GM12873 (cell line): ENCODE measurements around the gene IGF1.

Source experiments
- CTCF ChIP-seq: IDR thresholded peaks from 2 replicates; pipeline ENCODE4 v1.5.1; 2012; ENCODE audit warnings: low read depth, mild to moderate bottlenecking, moderate library complexity, low read length, control low read depth; ENCODE audit not compliant: insufficient read depth; ENCODE audit errors: missing control alignments

The IGF1 gene

GRCh38 chr12:102410511-102410910 lies 69.9 kb downstream of the IGF1 start:
- TF ChIP-seq CTCF, result no peak

- no peak for TF ChIP-seq CTCF
These were observed 71.7 kb downstream of the IGF1 start for GRCh38 chr12:102408487-102409297.

DNA sequence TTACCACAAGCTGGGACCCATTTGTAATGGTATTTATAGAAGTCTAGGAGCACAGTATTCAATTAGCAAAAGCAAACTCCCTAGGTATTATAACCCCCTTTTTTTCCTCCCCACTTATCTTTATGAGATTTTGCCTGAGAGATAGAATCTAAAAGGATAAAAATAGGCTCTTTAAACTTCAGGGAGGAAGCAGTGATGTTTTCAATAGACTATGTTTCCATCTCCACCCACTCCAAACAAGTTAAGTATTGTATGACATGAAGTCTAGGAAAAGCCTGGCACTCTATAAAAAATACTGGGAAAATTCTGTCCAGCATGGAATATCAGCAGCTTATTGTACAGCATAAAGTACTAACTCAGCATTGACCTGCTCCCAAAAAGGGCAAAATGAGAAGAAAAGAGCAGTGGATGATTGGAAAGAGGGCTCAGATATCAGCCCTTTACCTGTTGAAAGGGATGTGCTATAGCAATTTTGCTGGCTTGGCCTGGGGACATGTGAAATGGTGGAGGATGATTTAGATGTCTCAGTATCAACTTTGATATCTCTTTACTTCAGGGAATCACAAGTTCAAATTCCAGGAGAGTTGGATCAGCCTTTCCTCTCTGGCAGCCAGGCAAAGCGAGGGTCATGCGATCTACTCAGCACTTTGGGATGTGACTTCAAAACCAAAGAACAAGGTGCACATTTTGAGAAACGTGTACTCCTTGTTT lies 72.4 kb downstream of the IGF1 start:
- TF ChIP-seq CTCF, result no peak

DNA sequence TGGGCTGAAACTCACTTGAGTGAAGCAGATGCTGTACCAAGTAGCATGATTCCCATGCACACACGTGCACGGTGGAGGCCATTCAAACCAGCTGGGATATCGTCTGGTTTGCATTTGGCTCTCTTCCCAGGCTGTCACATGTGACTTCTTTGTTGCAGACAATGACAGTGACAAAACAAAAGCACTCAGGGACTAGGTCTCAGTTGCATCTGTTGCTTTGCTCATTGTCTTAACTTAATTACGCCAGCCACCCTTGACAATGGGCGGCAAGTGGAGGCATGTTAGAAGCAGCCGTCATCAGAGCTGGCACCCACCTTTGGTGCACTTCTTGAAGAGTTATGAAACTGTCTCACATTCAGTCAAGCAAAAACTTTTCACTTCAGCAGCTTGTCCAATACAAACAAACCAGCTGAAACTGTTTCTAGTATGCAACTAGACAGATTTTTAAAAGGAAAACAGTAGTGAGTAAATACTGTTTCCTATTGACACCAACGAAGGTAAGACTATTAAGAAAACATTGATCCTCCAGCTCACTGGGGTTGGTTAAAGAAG lies 74.3 kb downstream of the IGF1 start:
- no peak for TF ChIP-seq CTCF

DNA sequence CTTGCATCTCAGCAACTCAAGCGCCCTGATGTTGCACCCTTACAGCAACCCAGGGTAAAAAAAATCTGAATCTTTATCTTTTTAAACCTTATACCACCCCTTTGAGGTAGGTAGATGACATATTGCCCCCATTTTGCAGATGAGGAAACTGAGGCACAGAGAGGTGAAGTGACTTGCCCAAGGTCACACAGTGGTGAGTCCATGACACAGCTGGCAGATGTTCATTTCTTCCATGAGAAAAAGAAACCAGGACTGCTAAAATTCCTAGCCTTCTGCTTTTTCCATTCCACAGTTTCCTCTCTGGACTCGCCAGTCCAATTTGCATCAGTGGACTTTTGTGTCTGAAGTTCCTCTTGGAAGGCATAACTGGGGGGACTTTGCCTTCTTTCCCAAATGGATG lies 79.3 kb downstream of the IGF1 start:
- no peak for TF ChIP-seq CTCF

DNA sequence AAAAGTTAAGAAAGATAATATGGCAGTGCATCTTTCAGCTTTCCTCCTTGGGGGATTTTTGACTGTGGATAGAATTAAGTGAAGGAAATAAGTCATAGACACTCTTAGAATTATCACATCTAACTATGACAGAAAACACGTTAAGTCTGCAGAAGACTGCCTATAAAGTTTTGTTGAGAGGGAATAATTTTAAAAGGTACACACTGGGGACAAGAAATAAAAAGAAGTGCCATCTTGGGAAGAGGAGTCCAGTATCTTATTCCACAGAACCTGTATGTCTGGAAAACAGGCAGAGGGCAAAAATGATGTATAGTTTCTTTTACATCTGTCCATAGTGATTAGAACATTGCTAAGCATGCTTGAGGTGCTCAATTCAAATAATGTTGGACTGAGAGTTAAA lies 80.7 kb downstream of the IGF1 start:
- no peak for TF ChIP-seq CTCF

DNA sequence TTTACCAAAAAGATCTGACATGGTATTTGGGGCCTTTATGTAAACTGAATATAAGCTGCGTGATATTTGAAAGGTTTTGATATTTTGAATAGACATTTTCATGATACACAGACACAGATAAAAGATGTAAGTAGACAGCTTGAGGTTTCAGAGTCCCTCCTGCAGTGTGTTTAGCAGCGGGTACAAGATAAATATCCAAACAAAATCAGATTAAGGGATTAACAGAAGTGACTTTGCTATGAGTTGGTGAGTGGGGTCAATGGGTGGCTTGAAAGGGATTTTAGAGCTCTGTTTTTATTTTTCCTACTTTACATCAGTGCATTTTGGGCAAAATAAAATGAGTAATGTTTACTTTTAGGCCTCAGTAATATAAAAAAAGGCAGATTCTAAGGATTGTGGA lies 84.1 kb downstream of the IGF1 start:
- no peak for TF ChIP-seq CTCF
